GM13977 (cell line): ENCODE measurements around the gene NSL1.
A peak's percentile ranks its signal among the peaks of the same experiment; 100 is the strongest.

Experiments used
- DNase-seq: peaks from one replicate; pipeline ENCODE4 v3.0.0; 2012; ENCODE audit warnings: low spot score
- in situ Hi-C: fragments of 300-500 bp; cut with MboI; formaldehyde crosslinking; loops from one replicate; pipeline ENCODE4 v1.12.0; 2022; ENCODE audit warnings: low sequenced_read_pairs, low pct_unique_long_range_greater_than_20kb, mixed read lengths, inconsistent platforms; ENCODE audit not compliant: unreplicated experiment
- TF ChIP-seq, protein P1 (sequence below): IDR thresholded peaks from 2 replicates; pipeline ENCODE4 v1.5.1; 2012; ENCODE audit warnings: mild to moderate bottlenecking, control low read depth; ENCODE audit not compliant: insufficient read depth; ENCODE audit errors: extremely low read depth, missing control alignments

The NSL1 gene

DNA sequence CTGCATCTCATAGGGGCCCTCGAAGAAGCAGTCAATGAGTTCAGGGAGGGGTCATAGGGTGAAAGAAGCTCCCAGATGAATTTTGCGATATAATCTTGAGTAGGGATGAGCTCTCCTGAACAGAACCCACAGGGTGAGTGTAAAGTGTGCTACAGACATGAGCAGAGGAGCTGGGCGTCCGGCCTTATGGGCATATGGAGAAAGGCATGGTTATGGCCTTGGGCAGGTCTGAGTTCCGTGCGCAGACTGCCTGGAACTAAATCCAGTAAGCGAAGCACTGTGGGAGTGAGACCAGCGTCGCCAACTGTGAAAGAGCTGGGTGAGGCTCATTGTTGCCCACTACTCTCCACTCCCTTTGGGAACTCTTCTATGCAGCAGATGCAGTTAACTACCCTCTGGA lies 28.7 kb downstream of the NSL1 start:
- TF ChIP-seq, protein P1, sequence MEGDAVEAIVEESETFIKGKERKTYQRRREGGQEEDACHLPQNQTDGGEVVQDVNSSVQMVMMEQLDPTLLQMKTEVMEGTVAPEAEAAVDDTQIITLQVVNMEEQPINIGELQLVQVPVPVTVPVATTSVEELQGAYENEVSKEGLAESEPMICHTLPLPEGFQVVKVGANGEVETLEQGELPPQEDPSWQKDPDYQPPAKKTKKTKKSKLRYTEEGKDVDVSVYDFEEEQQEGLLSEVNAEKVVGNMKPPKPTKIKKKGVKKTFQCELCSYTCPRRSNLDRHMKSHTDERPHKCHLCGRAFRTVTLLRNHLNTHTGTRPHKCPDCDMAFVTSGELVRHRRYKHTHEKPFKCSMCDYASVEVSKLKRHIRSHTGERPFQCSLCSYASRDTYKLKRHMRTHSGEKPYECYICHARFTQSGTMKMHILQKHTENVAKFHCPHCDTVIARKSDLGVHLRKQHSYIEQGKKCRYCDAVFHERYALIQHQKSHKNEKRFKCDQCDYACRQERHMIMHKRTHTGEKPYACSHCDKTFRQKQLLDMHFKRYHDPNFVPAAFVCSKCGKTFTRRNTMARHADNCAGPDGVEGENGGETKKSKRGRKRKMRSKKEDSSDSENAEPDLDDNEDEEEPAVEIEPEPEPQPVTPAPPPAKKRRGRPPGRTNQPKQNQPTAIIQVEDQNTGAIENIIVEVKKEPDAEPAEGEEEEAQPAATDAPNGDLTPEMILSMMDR = no peak
- in situ Hi-C loops = loop anchor here (10.0 to 25.0 kb wide), 2 partner anchors 101 to 288 kb away; no protein-coding TSS in a partner anchor
- no peak for DNase-seq

DNA sequence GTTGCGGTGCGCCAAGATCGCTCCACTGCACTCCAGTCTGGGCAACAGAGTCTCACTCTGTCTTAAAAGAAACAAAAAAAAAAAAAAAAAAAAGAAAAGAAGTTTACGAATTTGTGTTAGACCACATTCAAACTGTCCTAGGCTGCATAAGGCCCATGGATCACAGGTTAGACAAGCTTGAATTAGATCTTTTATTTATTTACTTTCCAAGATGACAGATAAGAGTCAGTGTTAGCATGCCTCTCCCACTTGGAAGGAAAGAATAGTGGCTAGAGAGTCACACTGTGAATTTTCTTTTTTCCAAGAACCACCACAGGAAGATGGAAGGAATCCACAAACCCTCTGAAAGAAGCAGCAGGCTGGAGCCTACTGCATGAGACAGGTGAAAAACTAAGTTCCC lies 29.3 kb downstream of the NSL1 start:
- no peak for DNase-seq
- in situ Hi-C loops = loop anchor here (10.0 to 25.0 kb wide), 2 partner anchors 100 to 287 kb away; no protein-coding TSS in a partner anchor
- TF ChIP-seq, protein P1 = no peak

DNA sequence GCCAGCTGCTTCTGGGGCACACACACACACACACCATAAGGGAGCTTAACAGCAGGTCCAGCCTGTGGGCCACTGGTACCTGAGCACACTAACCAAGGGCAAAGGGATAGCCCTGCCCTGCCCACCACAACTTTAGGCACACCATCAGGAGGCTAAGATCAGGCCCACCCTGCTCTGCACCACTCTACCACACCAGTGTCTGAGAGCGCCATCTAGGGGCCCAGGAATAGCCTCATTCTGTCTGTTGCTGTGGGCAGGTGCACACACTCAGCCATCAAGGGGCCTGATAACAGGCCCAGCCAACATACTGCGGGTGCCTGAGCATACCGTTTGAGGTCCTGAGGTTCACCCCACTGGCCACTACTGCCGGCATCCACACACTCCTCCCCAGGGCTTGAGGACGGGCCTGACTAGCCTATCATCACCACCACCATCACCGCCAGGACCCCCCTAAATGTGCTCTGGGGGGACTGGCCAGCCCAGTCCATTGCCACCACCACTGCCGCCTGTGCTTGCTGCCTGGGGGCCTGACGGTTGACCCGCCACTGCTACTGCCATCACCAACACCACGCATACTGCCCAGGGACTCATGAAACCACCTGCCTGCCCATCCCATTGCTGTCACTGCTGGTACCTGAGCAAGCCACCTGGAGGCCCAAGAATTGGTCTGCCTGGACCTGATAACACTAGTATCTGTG lies 31.3 kb downstream of the NSL1 start:
- peak; percentile 39 for DNase-seq
- in situ Hi-C loops = loop anchor here (10.0 to 25.0 kb wide), 2 partner anchors 98 to 285 kb away; no protein-coding TSS in a partner anchor

DNA sequence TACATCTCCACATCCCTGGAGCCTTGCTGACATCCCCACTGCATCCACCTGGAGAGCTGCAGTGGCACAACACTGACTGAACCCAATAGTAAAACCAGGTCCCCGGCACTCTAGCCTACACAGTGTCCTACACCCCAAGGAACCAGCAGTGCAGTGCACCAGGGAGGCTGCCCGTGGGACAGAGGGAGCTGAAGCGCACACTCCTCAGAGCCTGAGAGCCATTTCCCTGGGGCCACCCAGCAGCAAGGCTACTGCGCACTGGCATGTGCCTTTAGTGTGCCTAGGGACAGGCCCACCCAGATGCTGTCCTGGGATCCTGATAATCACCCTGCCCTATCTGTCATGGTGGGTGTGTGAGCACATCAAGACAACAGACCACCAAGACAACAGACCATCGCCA lies 31.9 kb downstream of the NSL1 start:
- no peak for DNase-seq
- TF ChIP-seq, protein P1 = no peak

More for the DNA sequence above, 31.3 kb downstream of the NSL1 start:
- TF ChIP-seq, protein P1 = peak; percentile 80

DNA sequence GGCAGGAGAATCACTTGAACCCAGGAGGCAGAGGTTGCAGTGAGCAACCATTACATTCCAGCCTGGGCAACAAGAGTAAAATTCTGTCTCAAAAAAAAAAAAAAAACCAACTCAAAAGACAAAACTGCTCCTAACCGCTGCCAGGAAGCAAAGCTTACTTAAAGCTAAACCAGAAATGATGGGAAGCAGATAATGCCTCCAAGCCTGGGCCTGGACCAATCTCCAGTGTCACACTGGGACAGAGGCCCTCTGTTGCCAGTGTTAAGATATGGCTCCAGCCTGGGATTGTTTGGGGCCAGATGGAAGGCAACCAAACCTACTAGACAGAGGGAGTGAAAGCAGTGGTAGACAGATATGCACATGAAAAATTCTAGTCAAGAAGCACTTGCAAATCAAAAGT lies 36.9 kb downstream of the NSL1 start:
- no peak for DNase-seq

More for the DNA sequence above, 31.9 kb downstream of the NSL1 start:
- in situ Hi-C loops = loop anchor here (10.0 to 25.0 kb wide), 2 partner anchors 97 to 285 kb away; no protein-coding TSS in a partner anchor

DNA sequence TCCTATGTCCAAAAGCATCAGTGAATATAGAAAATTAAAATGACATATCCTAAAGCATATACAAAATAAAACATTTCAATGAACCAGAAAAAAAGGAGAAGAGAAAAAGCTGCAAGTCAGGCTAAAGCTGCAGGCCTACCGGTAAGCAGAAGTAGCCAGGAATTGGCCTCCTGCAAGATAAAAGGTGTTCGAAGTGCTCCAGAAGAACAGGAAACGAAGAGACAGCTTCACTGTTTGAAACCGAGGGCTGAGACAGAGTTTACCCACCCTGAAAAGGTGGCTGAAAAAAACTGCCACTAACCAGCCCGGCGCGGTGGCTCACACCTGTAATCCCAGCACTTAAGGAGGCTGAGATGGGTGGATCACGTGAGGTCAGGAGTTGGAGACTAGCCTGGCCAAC lies 37.4 kb downstream of the NSL1 start:
- DNase-seq = no peak
- in situ Hi-C loops = loop anchor here (25.0 kb wide), 1 partner anchor 92 kb away; no protein-coding TSS in a partner anchor
- TF ChIP-seq, protein P1 = no peak

More for the DNA sequence above, 36.9 kb downstream of the NSL1 start:
- in situ Hi-C loops = loop anchor here (25.0 kb wide), 1 partner anchor 92 kb away; no protein-coding TSS in a partner anchor
- TF ChIP-seq, protein P1 = no peak
